ENCODE measurements around the gene BMP10.

DNA sequence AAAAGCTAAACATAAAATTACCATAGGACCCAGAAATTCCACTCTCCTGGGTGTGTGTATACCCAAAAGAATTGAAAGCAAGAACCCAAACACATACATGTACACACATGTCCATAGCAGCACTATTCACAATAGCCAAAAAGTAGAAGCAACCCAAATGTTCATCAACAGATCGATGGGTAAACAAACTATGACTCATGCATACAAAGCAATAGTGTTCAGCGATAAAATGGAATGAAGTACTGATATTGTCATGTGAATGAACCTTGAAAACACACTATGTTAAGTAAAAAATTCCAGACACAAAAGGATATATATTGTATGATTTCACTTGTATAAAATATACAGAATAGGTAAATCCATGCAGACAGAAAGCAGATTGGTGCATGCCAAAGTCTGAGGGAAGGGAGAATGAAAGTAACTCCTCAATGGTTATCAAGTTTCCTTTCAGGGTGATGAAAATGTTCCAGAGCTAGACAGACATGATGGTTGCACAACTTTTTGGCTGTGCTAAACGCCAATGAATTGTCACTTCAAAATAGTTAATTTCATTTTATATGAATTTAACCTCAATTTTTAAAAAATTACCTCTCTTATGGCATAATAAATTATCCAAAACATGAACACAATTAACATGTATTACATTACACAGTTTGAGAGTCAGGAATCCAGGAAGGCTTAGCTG, 46.0 kb upstream of the BMP10 start:
- no peak for TF ChIP-seq RELA (CRISPR knock-in tag; IDR thresholded peaks at IDR 0.05)
- TF ChIP-seq ZNF124 (CRISPR knock-in tag; IDR thresholded peaks at IDR 0.05): no peak
- TF ChIP-seq TCF12 (IDR thresholded peaks at IDR 0.05): no peak
- no peak for TF ChIP-seq TCF12 (CRISPR knock-in tag; IDR thresholded peaks at IDR 0.05)
- TF ChIP-seq, protein P1, sequence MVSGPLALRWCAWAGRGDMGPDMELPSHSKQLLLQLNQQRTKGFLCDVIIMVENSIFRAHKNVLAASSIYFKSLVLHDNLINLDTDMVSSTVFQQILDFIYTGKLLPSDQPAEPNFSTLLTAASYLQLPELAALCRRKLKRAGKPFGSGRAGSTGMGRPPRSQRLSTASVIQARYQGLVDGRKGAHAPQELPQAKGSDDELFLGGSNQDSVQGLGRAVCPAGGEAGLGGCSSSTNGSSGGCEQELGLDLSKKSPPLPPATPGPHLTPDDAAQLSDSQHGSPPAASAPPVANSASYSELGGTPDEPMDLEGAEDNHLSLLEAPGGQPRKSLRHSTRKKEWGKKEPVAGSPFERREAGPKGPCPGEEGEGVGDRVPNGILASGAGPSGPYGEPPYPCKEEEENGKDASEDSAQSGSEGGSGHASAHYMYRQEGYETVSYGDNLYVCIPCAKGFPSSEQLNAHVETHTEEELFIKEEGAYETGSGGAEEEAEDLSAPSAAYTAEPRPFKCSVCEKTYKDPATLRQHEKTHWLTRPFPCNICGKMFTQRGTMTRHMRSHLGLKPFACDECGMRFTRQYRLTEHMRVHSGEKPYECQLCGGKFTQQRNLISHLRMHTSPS (CRISPR knock-in tag; IDR thresholded peaks at IDR 0.05; ENCODE audit: low read depth): no peak
- TF ChIP-seq, protein P2, sequence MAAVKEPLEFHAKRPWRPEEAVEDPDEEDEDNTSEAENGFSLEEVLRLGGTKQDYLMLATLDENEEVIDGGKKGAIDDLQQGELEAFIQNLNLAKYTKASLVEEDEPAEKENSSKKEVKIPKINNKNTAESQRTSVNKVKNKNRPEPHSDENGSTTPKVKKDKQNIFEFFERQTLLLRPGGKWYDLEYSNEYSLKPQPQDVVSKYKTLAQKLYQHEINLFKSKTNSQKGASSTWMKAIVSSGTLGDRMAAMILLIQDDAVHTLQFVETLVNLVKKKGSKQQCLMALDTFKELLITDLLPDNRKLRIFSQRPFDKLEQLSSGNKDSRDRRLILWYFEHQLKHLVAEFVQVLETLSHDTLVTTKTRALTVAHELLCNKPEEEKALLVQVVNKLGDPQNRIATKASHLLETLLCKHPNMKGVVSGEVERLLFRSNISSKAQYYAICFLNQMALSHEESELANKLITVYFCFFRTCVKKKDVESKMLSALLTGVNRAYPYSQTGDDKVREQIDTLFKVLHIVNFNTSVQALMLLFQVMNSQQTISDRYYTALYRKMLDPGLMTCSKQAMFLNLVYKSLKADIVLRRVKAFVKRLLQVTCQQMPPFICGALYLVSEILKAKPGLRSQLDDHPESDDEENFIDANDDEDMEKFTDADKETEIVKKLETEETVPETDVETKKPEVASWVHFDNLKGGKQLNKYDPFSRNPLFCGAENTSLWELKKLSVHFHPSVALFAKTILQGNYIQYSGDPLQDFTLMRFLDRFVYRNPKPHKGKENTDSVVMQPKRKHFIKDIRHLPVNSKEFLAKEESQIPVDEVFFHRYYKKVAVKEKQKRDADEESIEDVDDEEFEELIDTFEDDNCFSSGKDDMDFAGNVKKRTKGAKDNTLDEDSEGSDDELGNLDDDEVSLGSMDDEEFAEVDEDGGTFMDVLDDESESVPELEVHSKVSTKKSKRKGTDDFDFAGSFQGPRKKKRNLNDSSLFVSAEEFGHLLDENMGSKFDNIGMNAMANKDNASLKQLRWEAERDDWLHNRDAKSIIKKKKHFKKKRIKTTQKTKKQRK (IDR thresholded peaks at IDR 0.05; ENCODE audit: low read length): no peak
- TF ChIP-seq, protein P3, sequence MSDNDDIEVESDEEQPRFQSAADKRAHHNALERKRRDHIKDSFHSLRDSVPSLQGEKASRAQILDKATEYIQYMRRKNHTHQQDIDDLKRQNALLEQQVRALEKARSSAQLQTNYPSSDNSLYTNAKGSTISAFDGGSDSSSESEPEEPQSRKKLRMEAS (IDR thresholded peaks at IDR 0.05): no peak
- TF ChIP-seq, protein P4, sequence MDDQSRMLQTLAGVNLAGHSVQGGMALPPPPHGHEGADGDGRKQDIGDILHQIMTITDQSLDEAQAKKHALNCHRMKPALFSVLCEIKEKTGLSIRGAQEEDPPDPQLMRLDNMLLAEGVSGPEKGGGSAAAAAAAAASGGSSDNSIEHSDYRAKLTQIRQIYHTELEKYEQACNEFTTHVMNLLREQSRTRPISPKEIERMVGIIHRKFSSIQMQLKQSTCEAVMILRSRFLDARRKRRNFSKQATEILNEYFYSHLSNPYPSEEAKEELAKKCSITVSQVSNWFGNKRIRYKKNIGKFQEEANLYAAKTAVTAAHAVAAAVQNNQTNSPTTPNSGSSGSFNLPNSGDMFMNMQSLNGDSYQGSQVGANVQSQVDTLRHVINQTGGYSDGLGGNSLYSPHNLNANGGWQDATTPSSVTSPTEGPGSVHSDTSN (CRISPR knock-in tag; IDR thresholded peaks at IDR 0.05; ENCODE audit: borderline replicate concordance): no peak
- TF ChIP-seq POLR2A (IDR thresholded peaks at IDR 0.05; ENCODE audit: insufficient read depth in 1 of 2, low read depth in 2 of 2, low read length in 2 of 2): no peak
- TF ChIP-seq ZKSCAN8 (CRISPR knock-in tag; IDR thresholded peaks at IDR 0.05; ENCODE audit: borderline replicate concordance): no peak
- TF ChIP-seq POLR2AphosphoS5 (IDR thresholded peaks at IDR 0.05; ENCODE audit: low read depth, low read length): no peak
- TF ChIP-seq ZNF792 (CRISPR knock-in tag; IDR thresholded peaks at IDR 0.05): no peak

Data from HepG2 (cell line).